Right cardiac atrium (tissue), 5 donors: ENCODE data around the gene ZNF91. TPM values are rescaled to one million over a fixed set of nuclear protein-coding genes. Genes with fewer than 3 reads are reported as not detected.
"Not testable (repeated sequence)": the region's sequence is repeated elsewhere in the genome, so short reads cannot be mapped to it uniquely, and the experiment has no call there.

ENCODE experiments used
- ATAC-seq, 2 donors: fragments of 200-7000 bp; cut with Tn5 transposase; one replicate each; pipeline versions ENCODE4 v1.8.0 to v1.9.1; 2020; ENCODE audit warnings: moderate library complexity in 2 of 2, mild to moderate bottlenecking in 1 of 2
- DNase-seq, 3 donors: peaks; one replicate each; pipeline ENCODE4 v3.0.0-alpha.2; 2020
- H3K27ac ChIP-seq: one replicate; pipeline ENCODE4 v1.5.1; 2013; ENCODE audit warnings: mild to moderate bottlenecking, low read length, control low read depth, moderate library complexity
- H3K27me3 ChIP-seq: one replicate; pipeline ENCODE4 v1.6.1; 2013; ENCODE audit not compliant: control insufficient read depth, insufficient read depth
- H3K4me1 ChIP-seq: one replicate; pipeline ENCODE4 v1.6.1; 2013; ENCODE audit warnings: low read length; ENCODE audit not compliant: control insufficient read depth, insufficient read depth
- H3K4me3 ChIP-seq: one replicate; pipeline ENCODE4 v1.5.1; 2013; ENCODE audit warnings: low read length, control low read depth
- H3K9me3 ChIP-seq: one replicate; pipeline ENCODE4 v1.6.1; 2013; ENCODE audit warnings: low read length; ENCODE audit not compliant: control insufficient read depth
- WGBS: extraction: QIAGEN DNeasy Blood & Tissue Kit; methylation state at CpG from one replicate; pipeline ENCODE4 v1.1.7; 2013; 5-methylcytosine and 5-hydroxymethylcytosine counted together
- intact Hi-C, 4 donors: fragments of 100-400 bp; cut with DNase I; formaldehyde crosslinking; loops; one replicate each; pipeline versions ENCODE4 v1.11.0 to v1.14.0; 2022 to 2023
- polyA plus RNA-seq: library from polyadenylated mRNA; stranded (reverse); fragments of 200-250 nt; gene quantifications from one replicate; pipeline ENCODE4 v1.2.3, GENCODE V29; 2013
- total RNA-seq, 4 donors: library from RNA; stranded (reverse); fragmentation: NEBNext Ultra II Directional; extraction: Animal tissue kit (Norgen Biotek cat#: 25700); gene quantifications; one replicate each; pipeline ENCODE4 v1.2.1, GENCODE V29; 2021
- donor health status: healthy with polysubstance abuse.
- donor health status: DM: no; HTN: yes; CAD: no.
- donor health status: DM: no; HTN: no; CAD: no.
- donor health status: DM: no; HTN: yes; CAD: no; lungs with severe emphysema.
- donor health status: DM: yes; HTN: yes; CAD: no.

The ZNF91 gene
- total and polyA plus RNA-seq, 5 donors, result 19.9 to 170 (median 133) TPM

- ATAC-seq, intact Hi-C loops, H3K27me3 ChIP-seq, H3K27ac ChIP-seq, H3K4me3 ChIP-seq, H3K9me3 ChIP-seq, H3K4me1 ChIP-seq: not testable (repeated sequence)
- DNase-seq, result peak in 1 of 3 donors; percentile 58
- WGBS, result 95% methylated on average over 26 of the region's 26 CpGs
Observed at GRCh38 chr19:23289966-23290365, 105.3 kb downstream of the ZNF91 start.

Other genes starting within 250 kb of the ZNF91 start
- 1 to 10 TPM in 2 of 4 donors, under 1 TPM in 2; 0.89 to 2.8 (median 1.3) TPM for gene ZNF724, start 145.1 kb downstream of the ZNF91 start, total RNA-seq
- 0.34 TPM for gene ZNF724, start 145.1 kb downstream of the ZNF91 start, polyA plus RNA-seq